Measurements from ENCODE around the gene NPR3.

NPR3 gene

GRCh38 chr5:32827981-32828380 lies 116.9 kb downstream of the NPR3 start:
- Mint-ChIP-seq H3K9me3 (no peaks in the 10 kb centered on the region), H3K27me3 (ENCODE audit: low read depth, poor library complexity) (peaks cover 4% of the 10 kb centered on the region), H3K27ac (no peak overlapping the region), H3K4me1 (no peaks in the 10 kb centered on the region), H3K4me3 (no peak overlapping the region), H3K36me3 (ENCODE audit: low read depth) (no peaks in the 10 kb centered on the region)
- DNase-seq: no peak
- TF ChIP-seq, protein P1, sequence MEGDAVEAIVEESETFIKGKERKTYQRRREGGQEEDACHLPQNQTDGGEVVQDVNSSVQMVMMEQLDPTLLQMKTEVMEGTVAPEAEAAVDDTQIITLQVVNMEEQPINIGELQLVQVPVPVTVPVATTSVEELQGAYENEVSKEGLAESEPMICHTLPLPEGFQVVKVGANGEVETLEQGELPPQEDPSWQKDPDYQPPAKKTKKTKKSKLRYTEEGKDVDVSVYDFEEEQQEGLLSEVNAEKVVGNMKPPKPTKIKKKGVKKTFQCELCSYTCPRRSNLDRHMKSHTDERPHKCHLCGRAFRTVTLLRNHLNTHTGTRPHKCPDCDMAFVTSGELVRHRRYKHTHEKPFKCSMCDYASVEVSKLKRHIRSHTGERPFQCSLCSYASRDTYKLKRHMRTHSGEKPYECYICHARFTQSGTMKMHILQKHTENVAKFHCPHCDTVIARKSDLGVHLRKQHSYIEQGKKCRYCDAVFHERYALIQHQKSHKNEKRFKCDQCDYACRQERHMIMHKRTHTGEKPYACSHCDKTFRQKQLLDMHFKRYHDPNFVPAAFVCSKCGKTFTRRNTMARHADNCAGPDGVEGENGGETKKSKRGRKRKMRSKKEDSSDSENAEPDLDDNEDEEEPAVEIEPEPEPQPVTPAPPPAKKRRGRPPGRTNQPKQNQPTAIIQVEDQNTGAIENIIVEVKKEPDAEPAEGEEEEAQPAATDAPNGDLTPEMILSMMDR (IDR thresholded peaks at IDR 0.05): no peak

DNA sequence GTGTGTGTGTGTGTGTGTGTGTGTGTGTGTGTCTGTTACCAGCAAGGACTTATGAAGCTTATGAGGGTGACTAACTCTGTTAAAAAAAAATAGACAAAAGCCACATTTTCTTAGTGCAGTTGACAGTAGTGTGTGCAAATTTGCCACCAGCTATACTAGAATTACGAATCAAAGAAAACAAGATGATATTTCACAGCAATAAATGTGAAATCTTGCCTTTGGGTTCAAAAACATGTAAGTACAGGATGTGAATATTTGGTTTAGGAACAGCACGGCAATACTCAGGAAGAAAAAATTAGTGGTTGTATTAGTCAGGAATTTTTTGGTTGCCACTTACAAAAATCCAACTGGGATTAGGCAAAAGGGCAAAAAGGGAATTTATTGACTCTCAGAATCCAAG lies 117.4 kb downstream of the NPR3 start:
- Mint-ChIP-seq H3K9me3 (no peaks in the 10 kb centered on the region), H3K27me3 (ENCODE audit: low read depth, poor library complexity) (peaks cover 4% of the 10 kb centered on the region), H3K4me3 (no peak overlapping the region), H3K27ac (no peak overlapping the region), H3K36me3 (ENCODE audit: low read depth) (no peaks in the 10 kb centered on the region), H3K4me1 (no peaks in the 10 kb centered on the region)
- DNase-seq: no peak
- TF ChIP-seq, protein P1 (IDR thresholded peaks at IDR 0.05): no peak

DNA sequence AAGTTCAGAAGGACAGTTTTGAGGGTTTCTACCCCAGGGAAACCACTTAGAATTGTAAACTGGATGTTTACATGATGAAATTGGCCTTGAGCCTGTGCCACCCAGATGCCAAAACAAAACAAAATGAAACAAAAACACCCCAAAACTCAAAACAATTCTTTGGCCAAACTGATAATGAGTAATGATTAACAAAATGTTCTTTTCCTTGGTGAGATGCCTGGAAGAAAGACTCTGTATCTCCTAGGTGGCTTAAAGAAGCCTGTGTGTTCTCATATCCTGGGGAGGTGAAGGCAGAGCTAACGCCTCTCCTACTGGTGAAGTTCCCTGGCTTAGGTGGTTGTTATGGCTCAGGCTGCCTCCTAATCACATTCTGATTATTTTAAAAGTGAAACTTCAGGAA lies 120.5 kb downstream of the NPR3 start:
- Mint-ChIP-seq H3K4me1 (no peaks in the 10 kb centered on the region), H3K36me3 (ENCODE audit: low read depth) (no peaks in the 10 kb centered on the region), H3K27ac (no peak overlapping the region), H3K9me3 (no peaks in the 10 kb centered on the region), H3K27me3 (ENCODE audit: low read depth, poor library complexity) (peaks cover 8% of the 10 kb centered on the region), H3K4me3 (no peak overlapping the region)
- TF ChIP-seq, protein P1 (IDR thresholded peaks at IDR 0.05): no peak
- no peak for DNase-seq

- H3K27ac Mint-ChIP-seq: no peak overlapping the region
- no peaks in the 10 kb centered on the region for H3K36me3 Mint-ChIP-seq (ENCODE audit: low read depth)
- H3K9me3 Mint-ChIP-seq: no peaks in the 10 kb centered on the region
- no peak overlapping the region for H3K4me3 Mint-ChIP-seq
- DNase-seq: no peak
- H3K27me3 Mint-ChIP-seq (ENCODE audit: low read depth, poor library complexity): peaks cover 8% of the 10 kb centered on the region
- TF ChIP-seq, protein P1 (IDR thresholded peaks at IDR 0.05): no peak
- H3K4me1 Mint-ChIP-seq: peaks cover 9% of the 10 kb centered on the region
Observed at GRCh38 chr5:32833127-32833526, 122.0 kb downstream of the NPR3 start.

GRCh38 chr5:32833663-32834062 lies 122.5 kb downstream of the NPR3 start:
- TF ChIP-seq, protein P1 (IDR thresholded peaks at IDR 0.05): no peak
- no peak for DNase-seq
- H3K4me1 Mint-ChIP-seq: peaks cover 14% of the 10 kb centered on the region
- H3K27me3 Mint-ChIP-seq (ENCODE audit: low read depth, poor library complexity): peaks cover 8% of the 10 kb centered on the region
- H3K27ac Mint-ChIP-seq: no peak overlapping the region
- H3K4me3 Mint-ChIP-seq: no peak overlapping the region
- no peaks in the 10 kb centered on the region for H3K9me3 Mint-ChIP-seq
- H3K36me3 Mint-ChIP-seq (ENCODE audit: low read depth): no peaks in the 10 kb centered on the region

DNA sequence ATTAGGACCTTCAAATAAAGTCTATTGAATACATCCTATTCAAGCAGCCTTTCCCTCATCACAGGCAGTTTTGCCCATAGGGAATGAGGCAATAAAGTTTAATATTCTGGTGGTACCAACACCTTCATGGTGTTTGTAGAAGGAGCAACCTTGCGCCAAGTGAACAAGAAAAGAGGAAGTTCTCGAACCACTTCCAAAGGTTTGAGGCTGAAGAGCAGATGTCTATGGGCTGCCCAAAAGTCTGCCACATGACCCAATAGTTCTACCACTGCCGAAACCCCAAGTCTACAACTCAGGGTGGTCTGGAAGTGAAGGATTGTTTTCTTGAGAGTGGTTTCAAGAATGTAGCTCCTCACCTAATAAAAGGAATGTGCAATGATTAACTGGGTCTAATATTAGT lies 123.1 kb downstream of the NPR3 start:
- TF ChIP-seq, protein P1 (IDR thresholded peaks at IDR 0.05): no peak
- H3K9me3 Mint-ChIP-seq: no peaks in the 10 kb centered on the region
- no peak for DNase-seq
- H3K4me3 Mint-ChIP-seq: no peak overlapping the region
- no peak overlapping the region for H3K27ac Mint-ChIP-seq
- H3K36me3 Mint-ChIP-seq (ENCODE audit: low read depth): no peaks in the 10 kb centered on the region
- peaks cover 14% of the 10 kb centered on the region for H3K4me1 Mint-ChIP-seq
- H3K27me3 Mint-ChIP-seq (ENCODE audit: low read depth, poor library complexity): peaks cover 8% of the 10 kb centered on the region
